ENCODE measurements around the gene STAMBP.

GRCh38 chr2:73901143-73901542, 72.4 kb downstream of the STAMBP start:
- TF ChIP-seq, protein P1, sequence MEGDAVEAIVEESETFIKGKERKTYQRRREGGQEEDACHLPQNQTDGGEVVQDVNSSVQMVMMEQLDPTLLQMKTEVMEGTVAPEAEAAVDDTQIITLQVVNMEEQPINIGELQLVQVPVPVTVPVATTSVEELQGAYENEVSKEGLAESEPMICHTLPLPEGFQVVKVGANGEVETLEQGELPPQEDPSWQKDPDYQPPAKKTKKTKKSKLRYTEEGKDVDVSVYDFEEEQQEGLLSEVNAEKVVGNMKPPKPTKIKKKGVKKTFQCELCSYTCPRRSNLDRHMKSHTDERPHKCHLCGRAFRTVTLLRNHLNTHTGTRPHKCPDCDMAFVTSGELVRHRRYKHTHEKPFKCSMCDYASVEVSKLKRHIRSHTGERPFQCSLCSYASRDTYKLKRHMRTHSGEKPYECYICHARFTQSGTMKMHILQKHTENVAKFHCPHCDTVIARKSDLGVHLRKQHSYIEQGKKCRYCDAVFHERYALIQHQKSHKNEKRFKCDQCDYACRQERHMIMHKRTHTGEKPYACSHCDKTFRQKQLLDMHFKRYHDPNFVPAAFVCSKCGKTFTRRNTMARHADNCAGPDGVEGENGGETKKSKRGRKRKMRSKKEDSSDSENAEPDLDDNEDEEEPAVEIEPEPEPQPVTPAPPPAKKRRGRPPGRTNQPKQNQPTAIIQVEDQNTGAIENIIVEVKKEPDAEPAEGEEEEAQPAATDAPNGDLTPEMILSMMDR (IDR thresholded peaks at IDR 0.05; ENCODE audit: insufficient read depth, low read length, poor library complexity, severe bottlenecking): no peak
- TF ChIP-seq EZH2phosphoT487 (conservative IDR thresholded peaks at IDR 0.05; ENCODE audit: low read length): no peak

Data from SU-DHL-6 (cell line).